ENCODE data around the gene ELMOD1. TPM values are rescaled to one million over a fixed set of nuclear protein-coding genes. Genes with fewer than 3 reads are reported as not detected.

Gene ELMOD1
- polyA plus RNA-seq, 3 donors from 2014 or later, result not detected

DNA sequence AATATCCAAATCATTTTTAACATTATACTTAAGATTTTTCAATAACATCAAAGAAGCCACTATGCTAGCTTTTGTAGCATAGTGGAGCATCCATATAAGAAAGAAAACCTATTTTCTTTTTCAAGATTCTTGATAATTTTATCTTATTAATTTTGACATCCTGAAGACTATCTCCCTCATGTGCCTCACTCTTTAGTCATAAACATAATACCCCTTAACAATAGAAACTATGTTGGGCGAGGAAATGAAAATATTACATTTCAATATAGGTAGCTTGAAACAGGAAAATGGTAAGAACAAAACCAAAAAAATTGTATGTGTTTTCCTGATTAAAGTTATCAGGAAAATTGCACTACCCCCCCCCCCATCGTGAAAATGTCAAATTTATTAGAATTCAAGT is 40.1 kb downstream of the ELMOD1 start:
- no peak for DNase-seq
- H3K4me3 Mint-ChIP-seq, result no peak overlapping the region
- no peaks in the 10 kb centered on the region for H3K9me3 Mint-ChIP-seq
- H3K27me3 Mint-ChIP-seq (ENCODE audit: low read depth in 3 of 3), result peaks cover 0 to 9% (median 5%) of the 10 kb centered on the region in 3 donors
- no peak overlapping the region for H3K27ac Mint-ChIP-seq
- H3K36me3 Mint-ChIP-seq, result no peaks in the 10 kb centered on the region
- no peaks in the 10 kb centered on the region for H3K4me1 Mint-ChIP-seq

DNA sequence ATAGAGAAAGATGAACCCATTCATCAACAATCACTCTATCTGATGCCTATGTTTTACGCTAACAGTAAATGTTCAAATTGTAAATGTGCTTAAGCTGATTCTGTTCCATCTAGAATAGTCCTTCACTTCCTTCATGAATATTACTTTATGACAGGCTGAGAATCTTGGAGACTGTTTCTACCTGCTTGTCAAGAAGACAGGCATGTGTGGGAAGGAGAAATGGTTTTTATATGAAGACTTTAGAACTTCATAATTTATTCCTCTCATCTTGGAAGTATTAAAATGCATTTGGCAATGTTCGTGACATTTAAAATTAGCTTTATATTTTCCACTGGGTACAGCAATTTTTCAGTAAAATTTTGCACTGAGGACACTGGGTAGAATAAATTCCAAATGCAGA is 41.0 kb downstream of the ELMOD1 start:
- Mint-ChIP-seq H3K27ac (no peak overlapping the region), H3K4me1 (no peaks in the 10 kb centered on the region), H3K27me3 (ENCODE audit: low read depth in 3 of 3) (peaks cover 0 to 9% (median 8%) of the 10 kb centered on the region in 3 donors), H3K36me3 (no peaks in the 10 kb centered on the region), H3K4me3 (no peak overlapping the region), H3K9me3 (no peaks in the 10 kb centered on the region)
- DNase-seq, result no peak

DNA sequence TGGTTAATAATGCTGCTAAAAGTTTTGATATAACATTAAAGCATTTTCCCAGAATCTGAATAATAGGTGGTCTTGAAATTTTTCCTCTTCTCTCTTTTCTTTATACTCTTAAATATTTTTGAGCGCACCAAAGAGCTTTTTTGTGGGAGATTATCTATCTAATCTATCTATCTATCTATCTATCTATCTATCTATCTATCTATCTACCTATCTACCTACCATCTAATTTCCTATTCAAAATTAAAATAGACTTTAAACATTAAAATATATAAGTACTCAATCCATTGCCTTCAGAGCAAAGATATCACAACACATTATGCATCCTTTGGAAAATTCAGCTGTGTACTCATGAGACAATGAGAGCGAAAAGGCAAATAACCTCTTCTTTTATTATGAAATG is 55.8 kb downstream of the ELMOD1 start:
- DNase-seq, result no peak
- peaks cover 0 to 2% (median 0%) of the 10 kb centered on the region in 6 donors for H3K9me3 Mint-ChIP-seq
- no peak overlapping the region for H3K27ac Mint-ChIP-seq
- H3K36me3 Mint-ChIP-seq, result no peaks in the 10 kb centered on the region
- no peaks in the 10 kb centered on the region for H3K4me1 Mint-ChIP-seq
- no peak overlapping the region for H3K4me3 Mint-ChIP-seq
- H3K27me3 Mint-ChIP-seq (ENCODE audit: low read depth in 3 of 3), result peaks cover 3 to 9% (median 6%) of the 10 kb centered on the region in 3 donors

DNA sequence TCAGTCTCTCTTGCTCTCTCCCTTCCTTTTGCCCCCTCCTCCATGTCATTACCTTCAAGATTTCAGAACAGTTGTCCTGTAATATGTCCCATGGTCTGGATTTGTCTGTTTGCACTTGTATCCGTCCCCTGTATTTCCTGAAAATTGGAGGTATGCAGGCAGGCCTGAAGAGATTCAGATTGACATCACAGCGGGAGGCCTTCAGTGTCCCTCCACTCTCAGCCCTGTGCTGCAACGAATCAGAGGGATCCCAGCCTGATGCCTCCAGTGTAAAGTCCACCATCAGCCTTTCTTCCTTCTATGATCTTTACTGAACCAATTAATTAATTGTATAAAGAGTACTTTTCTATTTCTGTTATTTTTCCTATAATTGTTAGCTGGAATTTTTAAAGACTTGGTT is 57.3 kb downstream of the ELMOD1 start:
- no peaks in the 10 kb centered on the region for H3K36me3 Mint-ChIP-seq
- H3K27ac Mint-ChIP-seq, result no peak overlapping the region
- peaks cover 0 to 2% (median 0%) of the 10 kb centered on the region in 6 donors for H3K9me3 Mint-ChIP-seq
- DNase-seq, result no peak
- no peak overlapping the region for H3K4me3 Mint-ChIP-seq
- H3K27me3 Mint-ChIP-seq (ENCODE audit: low read depth in 3 of 3), result peaks cover 5 to 9% (median 9%) of the 10 kb centered on the region in 3 donors
- H3K4me1 Mint-ChIP-seq, result no peaks in the 10 kb centered on the region

DNA sequence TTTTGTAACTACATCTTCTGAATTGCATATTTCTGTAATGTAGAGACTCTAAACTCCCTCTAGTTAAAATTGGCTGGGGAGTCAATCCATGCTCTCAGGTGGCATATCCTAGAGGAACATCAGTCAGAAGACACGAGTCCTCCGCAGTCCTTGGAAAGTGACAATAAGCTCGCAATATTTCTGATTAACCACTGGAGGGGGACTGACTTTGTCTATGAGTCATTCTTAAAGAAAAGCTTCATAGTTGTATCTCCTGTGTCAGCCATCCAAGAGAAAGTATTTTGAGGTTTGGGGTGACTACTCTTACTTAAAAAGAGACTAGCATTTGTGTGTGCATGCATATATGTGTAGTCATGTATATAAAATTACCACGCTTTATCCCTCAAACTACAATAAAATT is 60.7 kb downstream of the ELMOD1 start:
- H3K36me3 Mint-ChIP-seq, result no peaks in the 10 kb centered on the region
- no peak overlapping the region for H3K4me3 Mint-ChIP-seq
- DNase-seq, result no peak
- H3K27me3 Mint-ChIP-seq (ENCODE audit: low read depth in 3 of 3), result peaks cover 5 to 14% (median 6%) of the 10 kb centered on the region in 3 donors
- no peak overlapping the region for H3K27ac Mint-ChIP-seq
- H3K4me1 Mint-ChIP-seq, result no peaks in the 10 kb centered on the region
- no peaks in the 10 kb centered on the region for H3K9me3 Mint-ChIP-seq

DNA sequence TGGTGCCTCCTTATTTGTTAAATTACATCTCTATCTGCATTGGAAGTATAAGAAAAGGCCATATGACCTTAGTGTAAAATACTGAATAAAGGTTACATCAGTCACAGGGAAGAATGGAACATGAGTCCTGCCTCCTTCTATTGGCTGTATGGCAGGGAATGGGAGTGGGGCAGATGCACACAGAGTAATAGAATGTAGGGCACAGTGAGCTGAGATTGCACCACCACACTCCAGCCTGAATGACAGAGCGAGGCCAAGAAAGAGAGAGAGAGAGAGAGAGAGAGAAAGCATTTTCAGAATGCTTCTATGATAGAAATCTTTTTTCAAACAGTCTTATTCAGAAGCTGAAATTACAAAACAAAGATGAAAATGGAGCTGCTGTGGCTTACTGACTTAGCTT is 62.1 kb downstream of the ELMOD1 start:
- Mint-ChIP-seq H3K36me3 (no peaks in the 10 kb centered on the region), H3K27ac (no peak overlapping the region), H3K4me3 (no peak overlapping the region), H3K27me3 (ENCODE audit: low read depth in 3 of 3) (peaks cover 4 to 13% (median 9%) of the 10 kb centered on the region in 3 donors), H3K9me3 (no peaks in the 10 kb centered on the region), H3K4me1 (no peaks in the 10 kb centered on the region)
- DNase-seq, result no peak

DNA sequence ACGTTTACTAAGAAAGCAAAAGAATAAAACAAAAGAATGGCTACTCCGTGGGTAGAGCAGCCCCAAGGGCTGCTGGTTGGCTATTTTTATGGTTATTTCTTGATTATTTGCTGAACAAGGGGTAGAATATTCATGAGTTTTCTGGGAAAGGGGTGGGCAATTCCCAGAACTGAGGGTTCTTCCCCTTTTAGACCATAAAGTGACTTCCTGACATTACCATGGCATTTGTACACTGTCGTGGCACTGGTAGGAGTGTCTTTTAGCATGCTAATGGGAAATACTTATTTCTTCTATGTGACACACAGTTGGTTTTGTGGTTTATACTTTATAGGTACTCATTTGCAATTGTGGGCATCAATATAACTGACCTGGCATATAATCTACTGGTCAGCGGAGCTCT is 64.7 kb downstream of the ELMOD1 start:
- H3K4me1 Mint-ChIP-seq, result no peaks in the 10 kb centered on the region
- DNase-seq, result no peak
- peaks cover 4 to 8% (median 8%) of the 10 kb centered on the region in 3 donors for H3K27me3 Mint-ChIP-seq (ENCODE audit: low read depth in 3 of 3)
- H3K36me3 Mint-ChIP-seq, result no peaks in the 10 kb centered on the region
- no peak overlapping the region for H3K4me3 Mint-ChIP-seq
- H3K9me3 Mint-ChIP-seq, result no peaks in the 10 kb centered on the region
- H3K27ac Mint-ChIP-seq, result no peak overlapping the region

DNA sequence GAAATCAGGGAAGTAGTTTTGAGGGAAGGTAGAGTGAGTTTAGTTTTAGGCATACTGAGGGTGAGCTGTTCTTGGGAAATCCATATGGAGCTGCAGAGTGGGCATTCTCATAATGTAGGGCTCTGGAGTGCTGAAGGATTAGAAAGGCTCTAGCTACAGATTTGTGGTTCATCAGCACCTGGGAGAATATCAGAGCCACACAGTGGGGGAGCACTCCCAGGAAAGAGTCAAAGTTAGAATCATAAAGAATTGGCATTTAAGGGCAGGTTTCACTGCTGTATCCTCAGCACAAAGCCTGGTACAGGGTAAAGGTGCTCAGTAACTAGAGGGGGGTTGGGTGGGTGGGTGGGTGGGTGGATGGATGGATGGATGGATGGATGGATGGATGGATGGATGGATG is 68.4 kb downstream of the ELMOD1 start:
- Mint-ChIP-seq H3K9me3 (no peaks in the 10 kb centered on the region), H3K4me1 (no peaks in the 10 kb centered on the region), H3K36me3 (no peaks in the 10 kb centered on the region), H3K27ac (no peak overlapping the region), H3K4me3 (no peak overlapping the region), H3K27me3 (ENCODE audit: low read depth in 3 of 3) (peaks cover 2 to 7% (median 3%) of the 10 kb centered on the region in 3 donors)
- DNase-seq, result no peak

DNA sequence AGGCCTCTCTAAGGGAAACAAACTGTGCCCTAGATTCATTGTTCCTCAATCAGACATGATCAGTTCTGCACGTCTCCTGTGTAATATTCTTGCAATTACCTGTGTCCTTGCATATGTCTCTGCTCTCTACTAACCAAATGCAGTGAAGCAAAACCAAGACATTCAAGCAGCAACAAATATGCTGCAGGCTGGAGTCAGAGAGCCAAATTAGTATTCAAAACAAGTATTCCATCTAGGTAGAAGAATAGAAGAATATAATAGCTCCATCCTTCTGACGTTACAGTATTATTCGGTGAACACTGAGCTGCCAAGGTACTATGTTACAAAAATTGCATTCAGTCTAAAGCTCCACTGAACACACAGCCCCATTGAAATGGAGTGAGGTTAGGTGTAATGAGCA is 69.1 kb downstream of the ELMOD1 start:
- H3K27me3 Mint-ChIP-seq (ENCODE audit: low read depth in 3 of 3), result peaks cover 2 to 5% (median 3%) of the 10 kb centered on the region in 3 donors
- H3K27ac Mint-ChIP-seq, result no peak overlapping the region
- H3K4me1 Mint-ChIP-seq, result no peaks in the 10 kb centered on the region
- no peak overlapping the region for H3K4me3 Mint-ChIP-seq
- DNase-seq, result no peak
- H3K9me3 Mint-ChIP-seq, result no peaks in the 10 kb centered on the region
- H3K36me3 Mint-ChIP-seq, result no peaks in the 10 kb centered on the region

DNA sequence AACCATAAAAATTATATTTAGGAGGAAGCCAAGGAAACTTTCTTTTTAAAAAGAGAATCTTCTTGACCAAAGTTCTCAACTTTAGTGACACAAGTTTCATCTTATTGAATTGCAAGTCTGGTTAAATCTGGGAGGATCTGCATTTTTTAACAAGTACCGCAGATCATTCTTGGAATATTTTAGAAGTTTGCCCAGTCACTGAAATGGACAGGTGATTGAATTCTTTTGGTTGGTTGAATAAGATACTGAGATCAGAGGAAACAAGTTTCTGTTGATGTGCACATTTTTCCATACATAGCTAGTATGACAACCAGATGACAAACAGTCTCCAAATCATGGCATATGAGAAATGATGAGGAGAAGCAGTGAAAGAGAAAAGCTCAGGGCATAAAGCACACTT is 70.7 kb downstream of the ELMOD1 start:
- DNase-seq, result no peak
- Mint-ChIP-seq H3K27ac (no peak overlapping the region), H3K4me1 (no peaks in the 10 kb centered on the region), H3K27me3 (ENCODE audit: low read depth in 3 of 3) (peaks cover 3 to 4% (median 3%) of the 10 kb centered on the region in 3 donors), H3K4me3 (no peak overlapping the region), H3K9me3 (no peaks in the 10 kb centered on the region), H3K36me3 (no peaks in the 10 kb centered on the region)

DNA sequence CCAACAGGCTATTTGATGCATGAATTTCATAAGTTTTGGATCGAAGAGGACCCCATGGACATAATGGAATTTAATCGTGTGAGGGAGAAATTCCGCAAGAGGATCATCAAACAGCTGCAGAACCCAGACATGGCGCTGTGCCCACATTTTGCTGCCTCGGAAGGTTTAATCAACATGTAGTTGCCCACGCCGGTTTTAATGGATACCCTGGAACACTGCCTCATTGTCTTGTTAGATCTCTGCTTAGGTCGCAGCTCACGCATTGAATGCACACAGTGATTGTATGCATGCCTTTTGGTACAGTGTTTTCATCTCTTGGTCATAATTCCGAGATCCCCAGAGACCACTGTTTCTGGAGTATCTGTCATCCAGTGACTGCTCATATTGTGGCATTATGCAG is 74.1 kb downstream of the ELMOD1 start:
- no peaks in the 10 kb centered on the region for H3K36me3 Mint-ChIP-seq
- H3K27ac Mint-ChIP-seq, result no peak overlapping the region
- no peaks in the 10 kb centered on the region for H3K4me1 Mint-ChIP-seq
- H3K9me3 Mint-ChIP-seq, result no peaks in the 10 kb centered on the region
- no peak overlapping the region for H3K4me3 Mint-ChIP-seq
- H3K27me3 Mint-ChIP-seq (ENCODE audit: low read depth in 3 of 3), result peaks cover 0 to 5% (median 2%) of the 10 kb centered on the region in 3 donors
- DNase-seq, result no peak

DNA sequence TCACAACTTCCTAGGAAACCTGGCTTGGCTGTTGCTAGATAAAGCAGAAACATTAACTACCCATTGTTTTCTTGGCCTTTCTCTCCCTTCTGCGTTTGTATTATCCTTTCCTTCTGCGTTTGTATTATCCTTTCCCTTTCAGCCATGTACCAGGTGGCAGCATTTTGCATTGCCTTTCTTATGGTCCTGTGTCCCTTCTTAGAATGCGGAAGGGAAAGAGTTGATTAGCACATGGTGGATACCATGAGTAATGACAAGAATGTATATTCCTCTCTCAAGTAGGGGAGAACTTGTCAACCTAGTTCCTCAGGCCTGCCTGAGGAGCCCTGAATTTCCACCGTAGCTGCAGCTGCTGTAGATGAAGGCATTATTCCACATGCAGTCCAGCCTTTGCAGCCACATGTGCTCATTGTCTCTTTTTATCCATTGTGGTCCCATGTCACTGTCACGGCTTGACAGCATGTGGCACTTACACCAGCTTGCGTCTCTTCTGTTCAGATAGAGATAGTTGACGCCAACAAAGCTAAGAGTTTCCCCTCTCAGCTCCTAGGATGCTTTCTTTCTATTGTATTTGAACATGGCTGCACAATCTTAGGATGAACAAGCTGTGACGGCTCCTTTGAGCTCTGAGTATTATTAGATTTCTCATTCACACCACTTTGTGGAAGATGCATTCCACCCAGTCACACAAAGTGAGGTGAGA is 76.1 kb downstream of the ELMOD1 start:
- H3K4me1 Mint-ChIP-seq, result no peaks in the 10 kb centered on the region
- H3K4me3 Mint-ChIP-seq, result no peak overlapping the region
- H3K36me3 Mint-ChIP-seq, result no peaks in the 10 kb centered on the region
- peaks cover 0 to 5% (median 2%) of the 10 kb centered on the region in 3 donors for H3K27me3 Mint-ChIP-seq (ENCODE audit: low read depth in 3 of 3)
- DNase-seq, result no peak
- no peak overlapping the region for H3K27ac Mint-ChIP-seq
- H3K9me3 Mint-ChIP-seq, result no peaks in the 10 kb centered on the region

DNA sequence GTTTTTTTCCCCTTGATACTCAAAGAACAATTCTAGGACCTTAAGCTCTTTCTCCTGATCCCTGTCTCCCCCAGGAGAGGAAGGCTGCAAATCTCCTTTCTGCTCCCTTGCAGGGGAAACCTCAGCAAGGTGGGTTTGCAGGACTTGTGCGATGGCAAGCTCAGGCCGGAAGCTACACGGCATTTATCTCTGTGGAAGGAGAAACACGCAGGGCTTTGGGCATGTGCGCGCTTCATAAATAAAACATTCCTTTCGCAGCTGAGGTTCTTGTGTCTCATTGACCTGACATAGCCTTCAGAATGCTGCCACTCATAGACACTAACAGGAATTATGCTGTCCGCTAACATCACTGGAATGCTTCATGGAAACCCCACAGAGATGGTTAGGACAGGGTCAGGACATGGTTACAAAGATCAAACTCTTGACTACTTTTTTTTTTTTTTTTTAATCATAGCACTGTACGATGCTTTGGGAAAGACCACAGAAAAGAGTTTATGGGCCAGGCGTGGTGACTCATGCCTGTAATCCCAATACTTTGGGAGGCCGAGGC is 78.3 kb downstream of the ELMOD1 start:
- Mint-ChIP-seq H3K4me1 (no peaks in the 10 kb centered on the region), H3K27ac (no peak overlapping the region), H3K4me3 (no peak overlapping the region), H3K27me3 (ENCODE audit: low read depth in 3 of 3) (peaks cover 2 to 5% (median 2%) of the 10 kb centered on the region in 3 donors), H3K36me3 (no peaks in the 10 kb centered on the region), H3K9me3 (peaks cover 0 to 1% (median 0%) of the 10 kb centered on the region in 6 donors)
- no peak for DNase-seq

DNA sequence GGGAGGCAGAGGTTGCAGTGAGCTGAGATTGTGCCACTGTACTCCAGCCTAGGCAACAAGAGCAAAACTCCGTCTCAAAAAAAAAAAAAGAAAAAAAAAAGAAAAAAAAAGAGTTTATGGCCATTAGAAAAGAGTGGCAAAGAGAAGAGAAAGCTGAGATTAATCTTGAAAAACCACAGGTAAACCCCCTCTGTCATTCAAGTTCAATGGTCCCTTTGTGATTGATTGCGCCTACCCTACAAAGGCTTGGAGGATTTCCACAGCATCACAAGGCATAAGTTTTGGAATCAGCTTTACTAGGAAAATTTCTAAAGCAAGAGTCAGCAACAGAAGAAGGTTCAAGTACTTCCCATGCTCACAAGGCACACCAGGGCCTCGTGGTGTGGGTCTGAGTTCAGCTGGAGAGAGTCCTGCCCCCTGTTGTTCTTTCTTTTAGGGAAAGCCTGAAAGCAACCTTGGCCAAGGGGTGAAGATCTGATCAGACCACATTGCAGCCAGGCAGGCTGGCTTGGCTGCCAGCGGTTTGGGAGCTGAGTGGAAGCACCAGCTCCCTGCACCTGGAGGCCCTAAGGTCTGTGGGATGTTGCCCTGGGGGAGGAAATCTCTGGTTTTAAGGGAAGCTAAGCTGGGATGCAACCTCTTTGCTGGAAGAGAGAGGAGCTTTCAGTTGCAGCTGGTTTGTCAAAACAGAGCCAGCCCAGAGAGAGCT is 79.1 kb downstream of the ELMOD1 start:
- Mint-ChIP-seq H3K36me3 (no peaks in the 10 kb centered on the region), H3K27ac (no peak overlapping the region), H3K27me3 (ENCODE audit: low read depth in 3 of 3) (peaks cover 2 to 5% (median 2%) of the 10 kb centered on the region in 3 donors), H3K4me1 (no peaks in the 10 kb centered on the region), H3K9me3 (peaks cover 0 to 1% (median 0%) of the 10 kb centered on the region in 6 donors), H3K4me3 (no peak overlapping the region)
- no peak for DNase-seq

Data from immature natural killer cell (primary cell).